ENCODE measurements around the gene ABCG8. TPM values are rescaled to one million over a fixed set of nuclear protein-coding genes. Genes with fewer than 3 reads are reported as not detected.

Gene ABCG8
- total RNA-seq, 1 donor from 2014 or later: 0.23 TPM

GRCh38 chr2:43885132-43885632 lies 46.4 kb downstream of the ABCG8 start:
- H3K36me3 Mint-ChIP-seq (ENCODE audit: low read depth): peaks cover 35% of the 10 kb centered on the region
- peaks cover 7% of the 10 kb centered on the region for H3K4me1 Mint-ChIP-seq (ENCODE audit: low read depth)
- H3K9me3 Mint-ChIP-seq: no peaks in the 10 kb centered on the region

GRCh38 chr2:43887176-43887575 lies 48.4 kb downstream of the ABCG8 start:
- H3K27me3 Mint-ChIP-seq (ENCODE audit: low read depth): no peaks in the 10 kb centered on the region
- H3K4me3 Mint-ChIP-seq (ENCODE audit: low read depth): no peak overlapping the region
- no peak for DNase-seq (ENCODE audit: low spot score)
- H3K27ac Mint-ChIP-seq: no peak overlapping the region
- peaks cover 53% of the 10 kb centered on the region for H3K36me3 Mint-ChIP-seq (ENCODE audit: low read depth)
- H3K9me3 Mint-ChIP-seq: no peaks in the 10 kb centered on the region
- peaks cover 7% of the 10 kb centered on the region for H3K4me1 Mint-ChIP-seq (ENCODE audit: low read depth)
- intact Hi-C loops (cut with micrococcal nuclease): no loop called here

More at GRCh38 chr2:43885132-43885632, 46.4 kb downstream of the ABCG8 start:
- H3K27ac Mint-ChIP-seq: no peak overlapping the region
- H3K4me3 Mint-ChIP-seq (ENCODE audit: low read depth): no peak overlapping the region
- DNase-seq (ENCODE audit: low spot score): no peak
- H3K27me3 Mint-ChIP-seq (ENCODE audit: low read depth): no peaks in the 10 kb centered on the region
- intact Hi-C loops (cut with micrococcal nuclease): no loop called here

GRCh38 chr2:43889416-43889815 lies 50.6 kb downstream of the ABCG8 start:
- H3K4me3 Mint-ChIP-seq (ENCODE audit: low read depth): no peak overlapping the region
- DNase-seq (ENCODE audit: low spot score): no peak
- peaks cover 71% of the 10 kb centered on the region for H3K36me3 Mint-ChIP-seq (ENCODE audit: low read depth)
- no peaks in the 10 kb centered on the region for H3K27me3 Mint-ChIP-seq (ENCODE audit: low read depth)
- H3K9me3 Mint-ChIP-seq: no peaks in the 10 kb centered on the region
- intact Hi-C loops (cut with micrococcal nuclease): no loop called here
- no peak overlapping the region for H3K27ac Mint-ChIP-seq
- H3K4me1 Mint-ChIP-seq (ENCODE audit: low read depth): peaks cover 7% of the 10 kb centered on the region

- H3K4me1 Mint-ChIP-seq (ENCODE audit: low read depth): peaks cover 7% of the 10 kb centered on the region
- intact Hi-C loops (cut with micrococcal nuclease): no loop called here
These were observed 52.1 kb downstream of the ABCG8 start for GRCh38 chr2:43890855-43891254.

GRCh38 chr2:43894743-43895142 lies 56.0 kb downstream of the ABCG8 start:
- Mint-ChIP-seq H3K9me3 (no peaks in the 10 kb centered on the region), H3K4me1 (ENCODE audit: low read depth) (no peaks in the 10 kb centered on the region), H3K4me3 (ENCODE audit: low read depth) (no peak overlapping the region), H3K27ac (no peak overlapping the region), H3K36me3 (ENCODE audit: low read depth) (peaks cover 81% of the 10 kb centered on the region), H3K27me3 (ENCODE audit: low read depth) (no peaks in the 10 kb centered on the region)
- intact Hi-C loops (cut with micrococcal nuclease): no loop called here
- DNase-seq (ENCODE audit: low spot score): no peak

More at GRCh38 chr2:43890855-43891254, 52.1 kb downstream of the ABCG8 start:
- Mint-ChIP-seq H3K27me3 (ENCODE audit: low read depth) (no peaks in the 10 kb centered on the region), H3K4me3 (ENCODE audit: low read depth) (no peak overlapping the region), H3K9me3 (no peaks in the 10 kb centered on the region), H3K27ac (no peak overlapping the region), H3K36me3 (ENCODE audit: low read depth) (peaks cover 78% of the 10 kb centered on the region)
- DNase-seq (ENCODE audit: low spot score): no peak

GRCh38 chr2:43896906-43897305 lies 58.1 kb downstream of the ABCG8 start:
- no peaks in the 10 kb centered on the region for H3K27me3 Mint-ChIP-seq (ENCODE audit: low read depth)
- H3K27ac Mint-ChIP-seq: no peak overlapping the region
- H3K36me3 Mint-ChIP-seq (ENCODE audit: low read depth): peaks cover 69% of the 10 kb centered on the region
- no peaks in the 10 kb centered on the region for H3K4me1 Mint-ChIP-seq (ENCODE audit: low read depth)
- no peak overlapping the region for H3K4me3 Mint-ChIP-seq (ENCODE audit: low read depth)
- H3K9me3 Mint-ChIP-seq: no peaks in the 10 kb centered on the region
- no peak for DNase-seq (ENCODE audit: low spot score)
- intact Hi-C loops (cut with micrococcal nuclease): no loop called here

- Mint-ChIP-seq H3K36me3 (ENCODE audit: low read depth) (peaks cover 66% of the 10 kb centered on the region), H3K27me3 (ENCODE audit: low read depth) (no peaks in the 10 kb centered on the region), H3K4me3 (ENCODE audit: low read depth) (no peak overlapping the region), H3K27ac (no peak overlapping the region), H3K9me3 (no peaks in the 10 kb centered on the region), H3K4me1 (ENCODE audit: low read depth) (no peaks in the 10 kb centered on the region)
- intact Hi-C loops (cut with micrococcal nuclease): no loop called here
- no peak for DNase-seq (ENCODE audit: low spot score)
These were observed 58.7 kb downstream of the ABCG8 start for GRCh38 chr2:43897492-43897891.

GRCh38 chr2:43898134-43898837 lies 59.5 kb downstream of the ABCG8 start:
- Mint-ChIP-seq H3K4me3 (ENCODE audit: low read depth) (no peak overlapping the region), H3K4me1 (ENCODE audit: low read depth) (no peaks in the 10 kb centered on the region), H3K9me3 (no peaks in the 10 kb centered on the region), H3K27ac (no peak overlapping the region), H3K27me3 (ENCODE audit: low read depth) (no peaks in the 10 kb centered on the region), H3K36me3 (ENCODE audit: low read depth) (peaks cover 64% of the 10 kb centered on the region)
- intact Hi-C loops (cut with micrococcal nuclease): no loop called here
- DNase-seq (ENCODE audit: low spot score): no peak

- no peak overlapping the region for H3K27ac Mint-ChIP-seq
- H3K27me3 Mint-ChIP-seq (ENCODE audit: low read depth): no peaks in the 10 kb centered on the region
- intact Hi-C loops (cut with micrococcal nuclease): no loop called here
- DNase-seq (ENCODE audit: low spot score): no peak
- H3K4me3 Mint-ChIP-seq (ENCODE audit: low read depth): no peak overlapping the region
- no peaks in the 10 kb centered on the region for H3K9me3 Mint-ChIP-seq
- no peaks in the 10 kb centered on the region for H3K4me1 Mint-ChIP-seq (ENCODE audit: low read depth)
- H3K36me3 Mint-ChIP-seq (ENCODE audit: low read depth): peaks cover 60% of the 10 kb centered on the region
These were observed 60.1 kb downstream of the ABCG8 start for GRCh38 chr2:43898838-43899346.

GRCh38 chr2:43899589-43899988 lies 60.8 kb downstream of the ABCG8 start:
- peaks cover 60% of the 10 kb centered on the region for H3K36me3 Mint-ChIP-seq (ENCODE audit: low read depth)
- no peaks in the 10 kb centered on the region for H3K9me3 Mint-ChIP-seq
- H3K27ac Mint-ChIP-seq: no peak overlapping the region
- intact Hi-C loops (cut with micrococcal nuclease): no loop called here
- H3K4me1 Mint-ChIP-seq (ENCODE audit: low read depth): no peaks in the 10 kb centered on the region
- H3K27me3 Mint-ChIP-seq (ENCODE audit: low read depth): no peaks in the 10 kb centered on the region
- no peak for DNase-seq (ENCODE audit: low spot score)
- no peak overlapping the region for H3K4me3 Mint-ChIP-seq (ENCODE audit: low read depth)

- intact Hi-C loops (cut with micrococcal nuclease): no loop called here
- Mint-ChIP-seq H3K27ac (no peak overlapping the region), H3K36me3 (ENCODE audit: low read depth) (peaks cover 70% of the 10 kb centered on the region)
These were observed 66.6 kb downstream of the ABCG8 start for GRCh38 chr2:43905371-43905803.

GRCh38 chr2:43905871-43906270 lies 67.1 kb downstream of the ABCG8 start:
- no peaks in the 10 kb centered on the region for H3K27me3 Mint-ChIP-seq (ENCODE audit: low read depth)
- no peaks in the 10 kb centered on the region for H3K9me3 Mint-ChIP-seq
- intact Hi-C loops (cut with micrococcal nuclease): no loop called here
- H3K36me3 Mint-ChIP-seq (ENCODE audit: low read depth): peaks cover 68% of the 10 kb centered on the region
- H3K27ac Mint-ChIP-seq: no peak overlapping the region
- DNase-seq (ENCODE audit: low spot score): no peak
- peaks cover 25% of the 10 kb centered on the region for H3K4me1 Mint-ChIP-seq (ENCODE audit: low read depth)
- H3K4me3 Mint-ChIP-seq (ENCODE audit: low read depth): no peak overlapping the region

More at GRCh38 chr2:43905371-43905803, 66.6 kb downstream of the ABCG8 start:
- no peaks in the 10 kb centered on the region for H3K9me3 Mint-ChIP-seq
- H3K27me3 Mint-ChIP-seq (ENCODE audit: low read depth): no peaks in the 10 kb centered on the region
- no peak overlapping the region for H3K4me3 Mint-ChIP-seq (ENCODE audit: low read depth)
- peaks cover 25% of the 10 kb centered on the region for H3K4me1 Mint-ChIP-seq (ENCODE audit: low read depth)
- no peak for DNase-seq (ENCODE audit: low spot score)

GRCh38 chr2:43906448-43907109 lies 67.8 kb downstream of the ABCG8 start:
- Mint-ChIP-seq H3K27me3 (ENCODE audit: low read depth) (no peaks in the 10 kb centered on the region), H3K27ac (peak overlapping the region; percentile 75), H3K9me3 (no peaks in the 10 kb centered on the region), H3K4me3 (ENCODE audit: low read depth) (no peak overlapping the region), H3K36me3 (ENCODE audit: low read depth) (peaks cover 73% of the 10 kb centered on the region), H3K4me1 (ENCODE audit: low read depth) (peaks cover 27% of the 10 kb centered on the region)
- no peak for DNase-seq (ENCODE audit: low spot score)
- intact Hi-C loops (cut with micrococcal nuclease): no loop called here
